B cell (primary cell): ENCODE measurements around the gene SPOCK3. TPM values are rescaled to one million over a fixed set of nuclear protein-coding genes. Genes with fewer than 3 reads are reported as not detected.
"Not testable (repeated sequence)": the region's sequence is repeated elsewhere in the genome, so short reads cannot be mapped to it uniquely, and the experiment has no call there.

Source experiments
- ATAC-seq: fragments of 200-7000 bp; cut with Tn5 transposase; one replicate; pipeline ENCODE4 v1.10.0; 2021; ENCODE audit warnings: low read depth, mild to moderate bottlenecking, moderate number of reproducible peaks, moderate library complexity
- CTCF ChIA-PET: fragments of 350-600 bp; sonication (Branson Sonifier 250); formaldehyde crosslinking; loops from one replicate; lab custom pipeline; 2021; ENCODE audit warnings: antibody characterized with exemption, inconsistent platforms; lab: Charles Lee
- POLR2A ChIA-PET: fragments of 350-600 bp; sonication (Branson Sonifier 250); formaldehyde crosslinking; loops from one replicate; lab custom pipeline; 2021; ENCODE audit warnings: antibody characterized with exemption; lab: Charles Lee
- DNase-seq: peaks from one replicate; pipeline ENCODE4 v3.0.0; 2013
- H2AFZ ChIP-seq: 2 replicates; pipeline ENCODE4 v1.6.1; 2012; ENCODE audit warnings: mild to moderate bottlenecking, low read depth, low read length; ENCODE audit not compliant: insufficient read depth, poor library complexity, severe bottlenecking
- H3K27ac ChIP-seq, 2 donors: 1 replicate in 1 of 2; 2 replicates in 1 of 2; pipeline ENCODE4 v1.5.1; 2012 to 2013; ENCODE audit warnings: low read length in 2 of 2, mild to moderate bottlenecking in 2 of 2, moderate library complexity in 1 of 2
- H3K27me3 ChIP-seq, 4 experiments: fragments of 200-600 bp in 1 of 4; sonication (generic) in 1 of 4; replicated peaks in 1 of 4; 1 replicate in 2 of 4; 2 replicates in 2 of 4; pipeline versions ENCODE4 v1.6.1 to v1.7.0; 2013 to 2016; ENCODE audit warnings: low read length in 3 of 4, mild to moderate bottlenecking in 2 of 4, mixed read lengths in 1 of 4, moderate library complexity in 1 of 4; ENCODE audit not compliant: insufficient read depth in 4 of 4, control insufficient read depth in 3 of 4; ENCODE audit errors: control extremely low read depth in 1 of 4
- H3K36me3 ChIP-seq, 2 experiments: replicated peaks in 1 of 2; 1 replicate in 1 of 2; 2 replicates in 1 of 2; pipeline versions ENCODE4 v1.6.1 to v1.7.1; 2013; ENCODE audit warnings: low read length in 1 of 2; ENCODE audit not compliant: insufficient read depth in 2 of 2, control insufficient read depth in 1 of 2; ENCODE audit errors: control extremely low read depth in 1 of 2, extremely low read depth in 1 of 2
- H3K4me1 ChIP-seq, 2 donors: fragments of 200-600 bp in 1 of 2; sonication (generic) in 1 of 2; 1 replicate in 1 of 2; 2 replicates in 1 of 2; pipeline versions ENCODE4 v1.5.1 to v1.6.1; 2013 to 2017; ENCODE audit warnings: low read length in 2 of 2; ENCODE audit not compliant: control insufficient read depth in 2 of 2, insufficient read depth in 2 of 2
- H3K4me2 ChIP-seq: replicated peaks from 2 replicates; pipeline ENCODE3; 2012; ENCODE audit warnings: mild to moderate bottlenecking, low read depth, low read length; ENCODE audit not compliant: poor library complexity, severe bottlenecking
- H3K4me3 ChIP-seq, 5 experiments: fragments of 200-600 bp in 1 of 5; sonication (generic) in 1 of 5; 1 replicate in 3 of 5; 2 replicates in 2 of 5; pipeline versions ENCODE4 v1.5.1 to v1.7.0; 2011 to 2016; ENCODE audit warnings: low read length in 4 of 5, mild to moderate bottlenecking in 4 of 5, low read depth in 2 of 5, control low read depth in 1 of 5, moderate library complexity in 1 of 5; ENCODE audit not compliant: insufficient read depth in 1 of 5; ENCODE audit errors: control extremely low read depth in 1 of 5, extremely low read depth in 1 of 5
- H3K79me2 ChIP-seq: fragments of 200-600 bp; sonication (generic); one replicate; pipeline ENCODE4 v1.6.0; 2016; ENCODE audit warnings: low read length; ENCODE audit not compliant: control insufficient read depth, insufficient read depth
- H3K9ac ChIP-seq: fragments of 200-600 bp; sonication (generic); 2 replicates; pipeline ENCODE4 v1.6.1; 2017; ENCODE audit warnings: mild to moderate bottlenecking, low read length, moderate library complexity
- H3K9me3 ChIP-seq, 3 donors: one replicate each; pipeline versions ENCODE4 v1.6.1 to v1.7.1; 2013; ENCODE audit warnings: low read length in 2 of 3; ENCODE audit not compliant: control insufficient read depth in 2 of 3, insufficient read depth in 1 of 3; ENCODE audit errors: control extremely low read depth in 1 of 3
- H4K20me1 ChIP-seq: 2 replicates; pipeline ENCODE4 v1.6.0; 2012; ENCODE audit warnings: mild to moderate bottlenecking, low read length; ENCODE audit not compliant: insufficient read depth, control insufficient read depth, poor library complexity, severe bottlenecking
- H3K27ac Mint-ChIP-seq: one replicate; pipeline ENCODE4 v1.8.0; 2021; ENCODE audit warnings: mixed read lengths
- H3K27me3 Mint-ChIP-seq: one replicate; pipeline ENCODE4 v1.8.0; 2021; ENCODE audit warnings: mixed read lengths
- H3K4me1 Mint-ChIP-seq: one replicate; pipeline ENCODE4 v1.8.0; 2021; ENCODE audit warnings: mixed read lengths
- H3K4me3 Mint-ChIP-seq: one replicate; pipeline ENCODE4 v1.8.0; 2021; ENCODE audit warnings: mixed read lengths
- H3K9me3 Mint-ChIP-seq: one replicate; pipeline ENCODE4 v1.8.0; 2022; ENCODE audit warnings: mixed read lengths; ENCODE audit not compliant: insufficient read depth
- CTCF ChIP-seq: fragments of 200-600 bp; IDR thresholded peaks from one replicate; pipeline ENCODE4 v1.8.0; 2022; ENCODE audit warnings: antibody characterized with exemption, mild to moderate bottlenecking
- EZH2 ChIP-seq: IDR thresholded peaks from 2 replicates; pipeline ENCODE4 v1.6.1; 2012; ENCODE audit warnings: borderline replicate concordance, low read depth, mild to moderate bottlenecking, moderate library complexity, low read length; ENCODE audit not compliant: insufficient read depth, poor library complexity, severe bottlenecking
- WGBS: methylation state at CpG from one replicate; pipeline ENCODE4 v1.1.5; 2013; ENCODE audit warnings: missing lambda C conversion rate; ENCODE audit not compliant: insufficient coverage; 5-methylcytosine and 5-hydroxymethylcytosine counted together
- intact Hi-C: fragments of 100-400 bp; cut with micrococcal nuclease; formaldehyde crosslinking; loops from one replicate; pipeline ENCODE4 v1.10.0; 2022
- polyA minus RNA-seq: library from RNA; depleted of rRNA, polyadenylated mRNA; stranded (reverse); fragments of >200 nt; gene quantifications from 2 replicates; pipeline ENCODE4 v1.2.3, GENCODE V29; 2012
- polyA plus RNA-seq: library from polyadenylated mRNA; depleted of rRNA; stranded (reverse); fragments of >200 nt; gene quantifications from 2 replicates; pipeline ENCODE4 v1.2.3, GENCODE V29; 2012
- total RNA-seq, 2 donors: library from RNA; stranded (reverse); fragments of 120-200 nt in 1 of 2; gene quantifications; 1 replicate in 1 of 2; 2 replicates in 1 of 2; pipeline versions ENCODE4 v1.2.3 to v1.2.4, GENCODE V29; 2013 to 2022

Gene SPOCK3
- total RNA-seq = not detected in 2 replicates
- total RNA-seq (2013) = 0.07 TPM
- polyA plus RNA-seq = not detected in 2 replicates
- not detected in 2 replicates for polyA minus RNA-seq

DNA sequence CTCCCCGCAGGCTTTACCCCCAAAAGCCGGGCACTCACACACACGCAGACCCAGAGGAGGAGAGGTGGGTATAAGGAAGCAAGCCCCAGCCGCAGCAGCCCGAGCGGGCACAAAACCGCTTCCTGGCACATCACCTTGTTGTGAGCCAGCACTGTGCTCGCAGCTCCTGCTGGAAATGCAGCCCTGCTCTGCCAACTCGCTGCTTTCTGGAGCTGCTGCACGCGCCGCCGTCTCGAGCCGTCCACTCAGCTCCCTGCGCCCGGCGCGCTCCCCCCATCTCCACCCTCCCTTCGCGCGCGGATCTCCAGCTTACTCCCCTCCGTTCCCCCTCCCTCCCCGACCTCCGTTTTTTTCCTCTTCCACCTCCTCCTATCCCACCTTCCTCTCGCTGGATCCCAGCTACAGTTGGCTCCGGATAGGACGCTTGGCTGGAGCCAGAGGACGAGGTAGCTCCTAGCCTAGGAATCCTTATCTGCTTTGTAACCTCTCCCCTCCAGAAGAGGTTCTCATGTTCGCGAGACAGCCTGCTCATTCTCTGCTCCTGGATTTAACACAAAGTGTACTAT, at the start of gene SPOCK3:
Gene SPOCK3 (minus strand): TSS at position 179 of the 566 bp plus-strand sequence.
- peak within 1 kb of the TSS; percentile 49 for H3K4me3 Mint-ChIP-seq
- Histone ChIP-seq H3K9me3 (peaks cover 0 to 9% (median 0%) of the 10 kb centered on the region in 3 donors), H3K79me2 (no peaks in the 10 kb centered on the region), H3K36me3 (no peaks in the 10 kb centered on the region), H3K27me3 (peaks cover 0 to 18% (median 6%) of the 10 kb centered on the region in 4 experiments), H3K27ac (no peak within 1 kb of the TSS), H3K4me2 (peak within 1 kb of the TSS; percentile 43), H3K4me3 (peak within 1 kb of the TSS in 2 of 5 experiments; percentile 21), H3K4me1 (peaks cover 4 to 10% of the 10 kb centered on the region in 2 donors), H2AFZ (no peak within 1 kb of the TSS), H3K9ac (no peak within 1 kb of the TSS), H4K20me1 (no peaks in the 10 kb centered on the region)
- CTCF ChIA-PET = no interaction called here
- DNase-seq (no peak), ATAC-seq (no peak)
- H3K27me3 Mint-ChIP-seq = peaks cover 28% of the 10 kb centered on the region
- POLR2A ChIA-PET = no interaction called here
- WGBS = 1% methylated on average over 32 of the region's 32 CpGs
- TF ChIP-seq CTCF = no peak
- TF ChIP-seq EZH2 = no peak
- peaks cover 10% of the 10 kb centered on the region for H3K4me1 Mint-ChIP-seq
- intact Hi-C loops = no loop called here
- H3K9me3 Mint-ChIP-seq = no peaks in the 10 kb centered on the region
- H3K27ac Mint-ChIP-seq = no peak within 1 kb of the TSS

GRCh38 chr4:167282171-167282864, 48.0 kb upstream of the SPOCK3 start:
- no peaks in the 10 kb centered on the region for H3K27me3 Mint-ChIP-seq
- H3K4me1 Mint-ChIP-seq = no peaks in the 10 kb centered on the region
- H3K27me3 ChIP-seq = no peaks in the 10 kb centered on the region
- no peak overlapping the region for H3K4me3 ChIP-seq
- no peaks in the 10 kb centered on the region for H3K4me1 ChIP-seq
- H3K9me3 Mint-ChIP-seq = peaks cover 6% of the 10 kb centered on the region
- ChIA-PET POLR2A (no interaction called here), CTCF (no interaction called here)
- no CpG with 5 or more reads among the region's 1 CpG for WGBS
- ATAC-seq (no peak), DNase-seq (no peak)
- H3K9ac ChIP-seq = no peak overlapping the region
- intact Hi-C loops = no loop called here
- H3K36me3 ChIP-seq = no peaks in the 10 kb centered on the region
- no peaks in the 10 kb centered on the region for H3K9me3 ChIP-seq
- H3K27ac ChIP-seq = no peak overlapping the region
- H2AFZ ChIP-seq = no peak overlapping the region
- H3K4me2 ChIP-seq = no peak overlapping the region
- no peak overlapping the region for H3K27ac Mint-ChIP-seq
- no peaks in the 10 kb centered on the region for H4K20me1 ChIP-seq
- H3K79me2 ChIP-seq = no peaks in the 10 kb centered on the region
- no peak overlapping the region for H3K4me3 Mint-ChIP-seq
- TF ChIP-seq EZH2 = no peak
- TF ChIP-seq CTCF = no peak

DNA sequence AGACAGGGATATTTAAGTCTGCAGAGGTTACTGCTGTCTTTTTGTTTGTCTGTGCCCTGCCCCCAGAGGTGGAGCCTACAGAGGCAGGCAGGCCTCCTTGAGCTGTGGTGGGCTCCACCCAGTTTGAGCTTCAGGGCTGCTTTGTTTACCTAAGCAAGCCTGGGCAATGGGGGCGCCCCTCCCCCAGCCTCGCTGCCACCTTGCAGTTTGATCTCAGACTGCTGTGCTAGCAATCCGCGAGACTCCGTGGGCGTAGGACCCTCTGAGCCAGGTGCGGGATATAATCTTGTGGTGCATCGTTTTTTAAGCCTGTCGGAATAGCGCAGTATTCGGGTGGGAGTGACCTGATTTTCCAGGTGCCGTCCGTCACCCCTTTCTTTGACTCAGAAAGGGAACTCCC, 47.3 kb upstream of the SPOCK3 start:
- H3K9ac ChIP-seq, DNase-seq, H3K9me3 ChIP-seq, intact Hi-C loops, H3K4me1 ChIP-seq, H3K27ac ChIP-seq, ATAC-seq, H3K27me3 ChIP-seq, H3K27me3 Mint-ChIP-seq, CTCF ChIA-PET, H3K4me3 ChIP-seq, H3K4me1 Mint-ChIP-seq, H4K20me1 ChIP-seq, H3K4me2 ChIP-seq, H3K9me3 Mint-ChIP-seq, H3K27ac Mint-ChIP-seq, H3K36me3 ChIP-seq, H2AFZ ChIP-seq, H3K79me2 ChIP-seq, POLR2A ChIA-PET, H3K4me3 Mint-ChIP-seq: not testable (repeated sequence)
- 98% methylated on average over 13 of the region's 13 CpGs for WGBS
